Aorta (tissue), 5 donors: ENCODE data around the gene FAM50B. TPM values are rescaled to one million over a fixed set of nuclear protein-coding genes. Genes with fewer than 3 reads are reported as not detected.
A peak's percentile ranks its signal among the peaks of the same experiment; 100 is the strongest.

Experiments
- ATAC-seq: fragments of 200-7000 bp; cut with Tn5 transposase; one replicate; pipeline ENCODE4 v1.9.1; 2022; ENCODE audit warnings: moderate library complexity; ENCODE audit not compliant: low FRiP score
- DNase-seq, 2 donors: peaks; one replicate each; pipeline ENCODE4 v3.0.0-alpha.2; 2020
- H3K27ac ChIP-seq, 2 donors: one replicate each; pipeline ENCODE4 v1.5.1; 2013; ENCODE audit warnings: low read length in 2 of 2, mild to moderate bottlenecking in 2 of 2, moderate library complexity in 2 of 2, control low read depth in 1 of 2, inconsistent platforms in 1 of 2, low read depth in 1 of 2
- H3K27me3 ChIP-seq, 2 donors: one replicate each; pipeline ENCODE4 v1.6.1; 2013; ENCODE audit warnings: control low read depth in 1 of 2, low read length in 1 of 2, mild to moderate bottlenecking in 1 of 2, moderate library complexity in 1 of 2; ENCODE audit not compliant: insufficient read depth in 2 of 2, control insufficient read depth in 1 of 2
- H3K36me3 ChIP-seq, 2 donors: one replicate each; pipeline ENCODE4 v1.6.1; 2013; ENCODE audit warnings: control low read depth in 1 of 2, low read length in 1 of 2, mild to moderate bottlenecking in 1 of 2; ENCODE audit not compliant: insufficient read depth in 2 of 2, control insufficient read depth in 1 of 2
- H3K4me1 ChIP-seq, 2 donors: one replicate each; pipeline ENCODE4 v1.6.1; 2013; ENCODE audit warnings: low read length in 2 of 2, control low read depth in 1 of 2, mild to moderate bottlenecking in 1 of 2, moderate library complexity in 1 of 2; ENCODE audit not compliant: insufficient read depth in 2 of 2, control insufficient read depth in 1 of 2
- H3K4me3 ChIP-seq, 2 donors: one replicate each; pipeline ENCODE4 v1.5.1; 2013; ENCODE audit warnings: low read length in 2 of 2, control low read depth in 1 of 2, mild to moderate bottlenecking in 1 of 2
- H3K9me3 ChIP-seq: one replicate; pipeline ENCODE4 v1.6.1; 2013; ENCODE audit warnings: mild to moderate bottlenecking, low read length; ENCODE audit not compliant: control insufficient read depth
- WGBS, 2 donors: extraction: QIAGEN DNeasy Blood & Tissue Kit; methylation state at CpG; one replicate each; pipeline ENCODE4 v1.1.7; 2013; 5-methylcytosine and 5-hydroxymethylcytosine counted together
- intact Hi-C, 2 donors: fragments of 100-400 bp; cut with DNase I; formaldehyde crosslinking; loops; one replicate each; pipeline versions ENCODE4 v1.14.2 to v1.15.0; 2022
- polyA plus RNA-seq, 2 donors: library from polyadenylated mRNA; stranded (reverse); fragments of 200-250 nt; gene quantifications; one replicate each; pipeline ENCODE4 v1.2.3, GENCODE V29; 2013
- total RNA-seq, 2 donors: library from RNA; stranded (reverse); fragmentation: NEBNext Ultra II Directional; extraction: Animal tissue kit (Norgen Biotek cat#: 25700); gene quantifications; one replicate each; pipeline ENCODE4 v1.2.1, GENCODE V29; 2021
- donor health status: healthy with polysubstance abuse.
- donor health status: Bipolar disorder and iron deficiency.
- donor health status: DM: no; HTN: no; CAD: no.
- donor health status: DM: no; HTN: no; CAD: no.
- donor health status: DM: yes; HTN: yes; CAD: no.

FAM50B gene
- total and polyA plus RNA-seq, 4 donors = 7.8 to 13.6 (median 10.4) TPM

DNA sequence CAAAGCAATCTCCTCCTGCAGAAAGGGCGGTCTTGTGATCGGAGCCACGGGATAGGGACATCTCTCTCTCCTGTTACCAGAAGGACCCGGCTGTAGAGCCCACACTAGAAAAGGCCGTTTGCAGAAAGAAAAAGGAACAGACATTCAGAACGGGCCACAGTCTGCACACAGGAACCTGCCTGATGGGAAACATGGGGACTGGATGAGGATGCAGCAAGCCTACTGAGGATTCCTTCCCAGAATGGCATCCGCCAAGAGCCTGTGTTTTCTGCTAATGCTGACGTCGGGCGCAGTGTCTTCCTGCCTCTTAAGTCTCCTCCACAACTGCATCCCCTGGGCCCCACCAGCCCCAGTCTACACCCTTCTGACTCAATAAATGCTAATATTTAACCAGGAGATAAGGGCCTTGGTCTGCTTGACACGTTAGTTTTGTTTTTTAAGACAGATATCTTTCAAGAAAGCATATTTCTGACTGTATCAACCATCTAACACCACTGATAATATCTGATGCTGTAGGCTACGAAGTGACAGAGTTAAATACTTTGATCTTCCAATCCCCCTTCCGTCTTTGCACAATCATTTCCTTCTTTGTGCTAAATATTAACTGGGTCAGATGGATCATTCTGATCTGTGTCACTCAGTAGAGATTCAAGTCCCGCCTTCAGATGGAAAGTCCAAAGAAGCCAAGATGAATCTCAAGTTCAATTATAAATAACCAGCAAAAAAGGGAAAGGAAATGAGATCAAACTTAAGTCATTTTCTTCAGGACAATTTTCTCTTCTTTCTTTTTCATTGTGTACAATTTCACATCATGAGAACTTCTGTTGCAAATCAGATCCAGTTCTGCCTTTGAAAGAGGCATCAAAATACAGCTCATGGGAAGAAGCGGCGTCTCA lies 20.7 kb downstream of the FAM50B start:
- ATAC-seq = no peak
- WGBS, 2 donors = 86% methylated on average over 16 of the region's 16 CpGs
- intact Hi-C loops = no loop called here

DNA sequence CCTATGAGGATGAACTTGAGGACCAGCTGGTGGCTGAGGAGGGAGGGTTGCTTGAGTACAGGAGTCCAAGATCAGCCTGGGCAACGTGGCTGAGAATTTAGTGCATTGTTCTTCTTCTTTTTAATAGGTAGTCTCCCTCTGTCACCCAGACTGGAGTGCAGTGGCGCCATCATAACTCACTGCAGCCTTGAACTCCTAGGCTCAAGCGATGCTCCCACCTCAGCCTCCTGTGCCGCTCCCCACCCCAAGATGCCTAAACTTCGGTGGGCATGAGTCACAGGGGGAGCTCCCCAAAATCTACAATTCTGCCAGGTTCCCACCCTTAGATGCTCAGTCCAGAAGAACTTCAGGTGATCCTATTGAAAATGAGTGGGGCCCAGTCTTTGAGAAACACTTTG lies 21.4 kb downstream of the FAM50B start:
- Histone ChIP-seq H3K4me1 (peaks cover 0 to 5% of the 10 kb centered on the region in 2 donors), H3K27me3 (no peaks in the 10 kb centered on the region), H3K9me3 (no peaks in the 10 kb centered on the region), H3K27ac (no peak overlapping the region), H3K36me3 (no peaks in the 10 kb centered on the region), H3K4me3 (no peak overlapping the region)
- 93% methylated on average over 5 of the region's 5 CpGs for WGBS, 2 donors
- intact Hi-C loops = no loop called here
- DNase-seq = no peak
- no peak for ATAC-seq

More for the DNA sequence above, 20.7 kb downstream of the FAM50B start:
- H3K4me1 ChIP-seq = peaks cover 0 to 5% of the 10 kb centered on the region in 2 donors
- H3K4me3 ChIP-seq = no peak overlapping the region
- no peaks in the 10 kb centered on the region for H3K36me3 ChIP-seq
- H3K27ac ChIP-seq = no peak overlapping the region
- no peaks in the 10 kb centered on the region for H3K9me3 ChIP-seq
- H3K27me3 ChIP-seq = no peaks in the 10 kb centered on the region
- no peak for DNase-seq

DNA sequence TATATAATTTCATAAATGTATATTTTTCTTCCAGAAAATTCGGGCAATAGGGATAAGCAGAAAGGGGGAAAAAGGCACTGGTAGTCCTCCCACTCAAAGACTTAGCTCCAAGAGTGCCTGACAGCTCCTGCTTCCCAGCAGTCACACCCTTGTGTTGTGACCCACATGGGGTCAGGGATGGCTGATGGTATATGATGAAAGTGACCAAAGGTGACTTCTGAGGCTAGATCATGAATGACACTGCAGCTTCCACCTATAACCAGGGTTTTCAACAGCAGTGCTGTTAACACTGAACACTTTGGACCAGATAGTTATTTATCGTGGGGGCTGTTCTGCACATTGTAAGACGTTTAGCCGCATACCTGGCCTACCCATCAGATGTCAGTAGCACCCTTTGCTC lies 22.3 kb downstream of the FAM50B start:
- Histone ChIP-seq H3K27ac (no peak overlapping the region), H3K4me1 (peaks cover 0 to 5% of the 10 kb centered on the region in 2 donors), H3K9me3 (no peaks in the 10 kb centered on the region), H3K27me3 (no peaks in the 10 kb centered on the region), H3K36me3 (no peaks in the 10 kb centered on the region), H3K4me3 (no peak overlapping the region)
- 88 to 91% methylated on average over 4 of the region's 4 CpGs for WGBS, 2 donors
- ATAC-seq (no peak), DNase-seq (no peak)
- intact Hi-C loops = no loop called here

DNA sequence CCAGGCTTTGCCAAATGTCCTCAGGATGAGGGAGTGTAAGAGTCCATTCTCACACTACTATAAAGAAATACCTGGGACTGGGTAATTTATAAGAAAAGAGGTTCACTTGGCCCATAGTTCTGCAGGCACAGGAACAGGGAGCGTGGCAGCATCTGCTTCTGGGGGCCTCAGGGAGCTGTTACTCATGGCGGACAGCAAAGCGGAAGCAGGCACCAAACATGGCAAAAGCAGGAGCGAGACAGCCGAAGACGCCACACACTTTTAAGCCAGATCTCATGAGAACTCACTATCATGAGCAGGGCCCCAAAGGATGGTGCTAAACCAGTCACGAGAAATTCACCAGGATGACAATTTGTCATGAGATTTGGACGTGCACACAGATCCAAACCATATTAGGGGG lies 22.8 kb downstream of the FAM50B start:
- intact Hi-C loops = no loop called here
- 92% methylated on average over 8 of the region's 8 CpGs for WGBS, 2 donors

DNA sequence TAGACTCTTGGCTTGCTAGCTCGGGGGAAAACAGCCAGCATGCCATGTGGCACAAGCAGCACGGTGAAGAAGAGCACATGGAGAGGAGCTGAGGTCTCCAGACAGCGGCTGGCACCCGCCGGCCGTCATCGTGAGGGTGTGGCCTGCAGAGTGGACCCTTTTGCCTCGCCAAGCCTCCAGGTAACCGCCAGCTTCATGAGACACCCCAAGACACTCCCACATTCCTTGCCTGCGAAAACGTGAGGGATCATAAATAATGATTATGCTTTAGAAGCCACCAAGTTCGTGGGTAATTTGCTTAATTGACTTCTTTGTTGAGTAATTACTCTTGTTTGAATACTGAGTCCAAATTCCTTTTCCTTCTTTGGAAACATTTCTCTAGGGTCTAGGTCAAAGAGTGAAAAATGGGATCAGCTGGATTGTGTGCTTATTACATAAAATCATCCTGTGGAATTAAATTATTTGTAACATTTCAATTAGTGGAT lies 23.2 kb downstream of the FAM50B start:
- no peak overlapping the region for H3K4me3 ChIP-seq
- WGBS, 2 donors = 87 to 89% methylated on average over 12 of the region's 12 CpGs
- no peak overlapping the region for H3K27ac ChIP-seq
- ATAC-seq (no peak), DNase-seq (no peak)
- H3K4me1 ChIP-seq = peaks cover 0 to 5% of the 10 kb centered on the region in 2 donors
- H3K9me3 ChIP-seq = no peaks in the 10 kb centered on the region
- H3K27me3 ChIP-seq = no peaks in the 10 kb centered on the region
- H3K36me3 ChIP-seq = no peaks in the 10 kb centered on the region
- intact Hi-C loops = no loop called here

More for the DNA sequence above, 22.8 kb downstream of the FAM50B start:
- no peaks in the 10 kb centered on the region for H3K36me3 ChIP-seq
- H3K9me3 ChIP-seq = no peaks in the 10 kb centered on the region
- peaks cover 0 to 5% of the 10 kb centered on the region in 2 donors for H3K4me1 ChIP-seq
- ATAC-seq = no peak
- no peaks in the 10 kb centered on the region for H3K27me3 ChIP-seq
- no peak overlapping the region for H3K27ac ChIP-seq
- no peak overlapping the region for H3K4me3 ChIP-seq
- no peak for DNase-seq

DNA sequence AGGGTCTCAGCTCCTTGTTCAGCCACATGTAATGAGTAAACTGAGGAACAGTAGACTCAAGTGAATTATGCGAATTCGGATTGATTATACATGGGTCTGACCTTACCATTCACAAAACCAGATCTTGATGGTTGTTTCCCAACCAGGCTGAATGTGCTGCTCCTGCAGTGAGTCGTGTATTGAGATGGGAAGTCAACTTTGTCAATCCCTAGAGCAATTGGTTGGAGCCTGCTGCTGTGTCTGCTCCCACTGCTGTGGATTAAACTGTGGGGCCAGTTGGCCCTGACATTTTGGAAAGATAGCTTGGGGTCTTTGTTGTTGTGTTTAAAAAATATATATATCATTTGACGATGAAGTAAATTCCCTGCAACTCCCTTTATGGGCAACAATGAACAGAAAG lies 23.9 kb downstream of the FAM50B start:
- no peak overlapping the region for H3K4me3 ChIP-seq
- H3K27ac ChIP-seq = no peak overlapping the region
- no peaks in the 10 kb centered on the region for H3K9me3 ChIP-seq
- H3K4me1 ChIP-seq = no peaks in the 10 kb centered on the region
- H3K27me3 ChIP-seq = no peaks in the 10 kb centered on the region
- 93 to 96% methylated on average over 4 of the region's 4 CpGs for WGBS, 2 donors
- H3K36me3 ChIP-seq = no peaks in the 10 kb centered on the region
- ATAC-seq = no peak
- intact Hi-C loops = no loop called here
- no peak for DNase-seq

DNA sequence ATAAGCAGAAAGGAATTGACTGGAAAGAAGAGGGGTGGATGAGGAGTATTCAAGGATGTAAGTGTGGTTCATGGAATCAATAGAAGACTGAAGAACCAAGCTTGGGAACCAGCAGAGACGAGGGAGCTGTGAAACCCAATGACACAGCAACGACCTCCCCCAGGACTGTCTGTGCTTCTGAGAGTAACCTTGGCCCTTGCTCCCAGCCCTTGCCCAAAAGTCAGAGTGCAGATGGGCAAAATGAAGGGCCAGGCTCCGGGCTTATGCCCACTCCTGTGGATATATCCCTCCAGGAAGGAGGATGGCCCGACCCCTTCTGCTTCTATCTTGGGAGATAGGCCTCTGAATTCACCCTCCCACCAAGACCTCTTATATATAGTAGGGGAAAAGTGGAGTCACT lies 24.9 kb downstream of the FAM50B start:
- 92 to 98% methylated on average over 4 of the region's 4 CpGs for WGBS, 2 donors
- no peak overlapping the region for H3K27ac ChIP-seq
- no peaks in the 10 kb centered on the region for H3K9me3 ChIP-seq
- H3K4me1 ChIP-seq = no peaks in the 10 kb centered on the region
- intact Hi-C loops = no loop called here
- no peak for ATAC-seq
- DNase-seq = no peak
- no peak overlapping the region for H3K4me3 ChIP-seq
- H3K27me3 ChIP-seq = no peaks in the 10 kb centered on the region
- H3K36me3 ChIP-seq = no peaks in the 10 kb centered on the region

DNA sequence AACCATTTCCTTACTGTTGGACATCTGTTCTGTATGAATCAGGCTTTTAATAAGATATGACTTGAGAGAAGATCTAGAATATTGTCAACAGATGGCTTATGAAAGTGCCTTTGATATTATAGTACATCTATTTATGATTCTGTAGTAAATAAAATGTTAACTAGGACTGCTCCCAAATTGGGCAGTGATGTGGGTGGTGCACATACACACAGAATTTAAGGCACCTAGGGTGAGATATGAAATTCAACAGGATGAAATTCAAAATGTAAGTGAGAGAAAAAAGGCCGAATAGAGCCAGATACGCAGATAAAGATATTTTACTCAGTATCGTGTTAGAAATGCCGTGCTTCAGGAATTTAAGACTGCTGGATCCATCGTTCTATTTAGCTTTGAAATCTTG lies 26.3 kb downstream of the FAM50B start:
- H3K27ac ChIP-seq = no peak overlapping the region
- no peak for ATAC-seq

DNA sequence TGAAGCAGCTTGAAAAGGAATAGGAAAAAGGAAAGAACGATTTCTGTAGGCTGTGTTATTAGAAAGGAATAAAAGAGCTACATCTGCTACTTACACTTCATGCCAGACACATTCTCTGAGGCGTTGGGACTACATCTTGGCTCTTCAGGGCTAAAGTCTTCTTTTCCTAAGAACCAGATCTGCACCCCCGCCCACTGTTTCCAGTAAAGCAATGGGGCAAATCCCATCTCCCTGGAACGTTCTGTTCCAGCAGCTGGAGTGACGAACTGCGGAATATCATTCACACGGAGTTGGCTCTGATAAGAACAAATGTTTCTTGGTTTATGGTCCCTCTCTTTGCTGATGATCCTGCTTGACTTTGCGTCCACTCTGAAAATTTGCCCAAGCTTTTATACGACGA lies 26.9 kb downstream of the FAM50B start:
- Histone ChIP-seq H3K27ac (no peak overlapping the region), H3K27me3 (no peaks in the 10 kb centered on the region), H3K4me3 (no peak overlapping the region), H3K36me3 (no peaks in the 10 kb centered on the region), H3K4me1 (no peaks in the 10 kb centered on the region), H3K9me3 (no peaks in the 10 kb centered on the region)
- intact Hi-C loops = no loop called here
- ATAC-seq = peak; percentile 55
- WGBS, 2 donors = 81 to 87% methylated on average over 10 of the region's 10 CpGs
- no peak for DNase-seq

More for the DNA sequence above, 26.3 kb downstream of the FAM50B start:
- H3K27me3 ChIP-seq = no peaks in the 10 kb centered on the region
- intact Hi-C loops = no loop called here
- no peak overlapping the region for H3K4me3 ChIP-seq
- WGBS, 2 donors = 93 to 94% methylated on average over 5 of the region's 5 CpGs
- no peak for DNase-seq
- H3K36me3 ChIP-seq = no peaks in the 10 kb centered on the region
- H3K9me3 ChIP-seq = no peaks in the 10 kb centered on the region
- no peaks in the 10 kb centered on the region for H3K4me1 ChIP-seq
